ENCODE measurements around the gene OPA1.

The OPA1 gene

DNA sequence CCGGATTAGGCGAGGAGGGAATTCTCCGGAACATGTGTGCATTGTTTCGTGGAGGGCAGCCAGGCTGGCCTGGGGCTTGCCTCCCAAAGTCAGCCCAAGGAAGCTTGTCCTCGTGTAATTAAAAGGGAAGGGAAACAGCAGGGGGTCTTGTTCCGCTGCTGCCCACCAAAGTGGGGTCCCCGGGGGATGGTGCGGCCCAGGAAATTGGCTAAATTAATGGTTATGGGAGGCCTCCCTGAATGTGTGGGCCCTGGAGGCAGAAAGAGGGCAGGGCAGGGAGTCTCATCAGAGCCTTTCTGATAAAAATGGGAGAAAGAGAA lies 118.1 kb downstream of the OPA1 start:
- DNase-seq: no peak

DNA sequence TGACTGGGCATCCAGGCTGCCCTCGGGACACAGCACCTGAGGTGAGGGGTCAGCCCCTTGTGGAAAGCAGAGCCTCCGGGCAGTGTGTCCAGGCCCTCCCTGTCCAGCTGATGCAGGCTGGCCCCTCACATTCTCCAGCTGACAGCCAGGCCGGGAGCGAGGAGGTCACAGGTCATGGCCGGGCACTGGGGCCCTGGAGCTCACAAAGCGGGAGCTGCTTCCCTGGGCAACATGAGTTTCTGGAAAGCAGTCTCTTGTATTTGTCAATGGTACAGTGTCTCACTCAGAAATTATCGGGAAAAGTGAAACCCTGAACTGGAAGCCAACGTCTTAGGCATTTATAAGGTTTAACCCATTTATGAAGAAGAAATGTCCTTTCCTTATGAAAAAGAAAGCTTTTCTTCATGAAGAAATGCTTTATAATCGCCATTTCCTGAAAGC lies 118.5 kb downstream of the OPA1 start:
- DNase-seq: no peak

DNA sequence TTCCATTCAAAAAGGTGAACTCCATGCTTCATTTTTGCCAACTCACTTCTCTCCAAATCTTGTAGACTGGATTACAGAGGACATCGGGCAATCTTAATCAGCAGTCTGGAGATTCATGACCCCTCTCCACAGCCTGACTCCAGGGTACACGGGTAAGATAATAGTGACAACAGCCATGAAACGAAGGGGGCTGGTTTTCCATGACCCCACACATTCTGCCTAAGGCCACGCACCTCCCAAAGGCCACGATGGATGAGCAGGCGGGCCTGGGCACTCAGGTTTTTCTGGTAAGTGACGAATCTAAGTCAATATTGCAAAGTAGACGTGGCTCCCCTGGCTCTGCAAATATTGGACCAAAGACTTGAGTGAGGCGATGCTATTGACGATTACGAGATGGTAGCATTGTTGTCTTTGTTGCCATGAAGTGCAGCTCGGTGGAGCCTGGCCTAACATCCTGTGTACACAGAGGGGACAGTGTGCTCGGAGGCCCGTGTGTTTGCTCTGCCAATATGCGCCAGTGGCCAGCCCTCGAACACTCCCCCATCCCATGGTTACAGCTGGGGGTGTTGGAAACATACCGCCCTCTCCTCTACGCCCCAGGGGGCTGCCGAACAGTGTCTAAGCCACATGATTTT lies 119.1 kb downstream of the OPA1 start:
- DNase-seq: no peak

DNA sequence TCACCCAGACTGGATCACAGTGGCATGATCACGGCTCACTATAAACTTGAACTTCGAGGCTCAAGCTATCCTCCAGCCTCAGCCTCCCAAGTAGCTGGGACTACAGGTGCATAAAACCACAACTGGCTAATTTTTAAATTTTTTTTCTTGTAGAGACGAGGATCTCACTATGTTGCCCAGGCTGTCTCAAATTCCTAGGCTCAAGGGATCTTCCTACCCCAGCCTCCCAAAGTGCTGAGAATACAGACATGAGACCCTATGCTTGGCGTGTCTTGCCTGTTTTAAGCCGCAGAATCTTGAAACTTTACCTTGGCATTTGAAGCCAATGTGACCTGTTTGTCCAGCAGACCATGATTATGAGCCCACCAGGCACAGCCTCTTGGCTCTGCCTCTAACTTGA lies 119.9 kb downstream of the OPA1 start:
- no peak for DNase-seq

DNA sequence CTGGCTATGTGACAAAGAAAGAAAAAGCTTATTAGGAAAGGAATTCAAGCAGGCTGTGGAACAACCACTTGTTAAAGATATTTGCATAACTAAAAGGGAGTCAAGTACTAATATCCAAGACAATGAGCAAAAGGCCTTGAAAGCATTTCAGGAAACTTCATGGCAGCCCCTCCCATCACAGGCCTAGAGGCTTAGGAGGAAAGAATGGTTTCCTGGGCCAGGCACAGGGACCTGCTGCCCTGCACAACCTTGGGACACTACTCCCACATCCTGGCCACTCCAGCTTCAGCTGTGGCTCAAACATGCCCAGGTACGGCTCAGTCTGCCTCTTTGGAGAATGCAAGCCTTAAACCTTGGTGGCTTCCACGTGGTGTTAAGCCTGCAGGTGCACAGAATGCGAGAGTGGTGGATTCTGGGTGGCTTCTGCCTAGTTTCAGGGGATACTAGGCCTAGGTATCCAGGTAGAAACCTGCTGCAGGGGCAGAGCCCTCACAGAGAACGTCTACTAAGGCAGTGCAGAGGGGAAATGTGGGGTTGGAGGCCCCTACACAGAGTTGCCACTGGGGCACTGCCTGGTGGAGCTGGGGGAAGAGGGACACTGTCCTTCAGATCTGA lies 121.6 kb downstream of the OPA1 start:
- no peak for DNase-seq

DNA sequence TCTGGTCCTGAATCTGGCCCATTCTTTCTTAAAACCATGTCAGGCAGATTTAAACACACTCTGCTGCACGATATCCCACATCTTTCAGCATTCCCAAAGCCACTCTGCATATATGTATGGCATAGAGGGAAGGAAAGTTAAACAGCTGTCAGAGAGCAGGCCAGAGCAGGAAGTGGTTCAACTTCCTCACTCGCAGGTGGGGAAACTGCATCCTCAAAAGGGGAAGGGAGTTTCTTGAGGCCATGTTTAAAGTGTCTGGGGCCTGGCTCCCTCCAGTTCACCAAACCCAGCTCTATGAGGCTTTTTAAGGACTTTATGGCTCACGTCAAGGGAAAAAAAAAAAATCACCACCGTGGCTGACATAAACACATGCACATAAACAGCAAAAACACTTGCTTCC lies 123.1 kb downstream of the OPA1 start:
- no peak for DNase-seq

DNA sequence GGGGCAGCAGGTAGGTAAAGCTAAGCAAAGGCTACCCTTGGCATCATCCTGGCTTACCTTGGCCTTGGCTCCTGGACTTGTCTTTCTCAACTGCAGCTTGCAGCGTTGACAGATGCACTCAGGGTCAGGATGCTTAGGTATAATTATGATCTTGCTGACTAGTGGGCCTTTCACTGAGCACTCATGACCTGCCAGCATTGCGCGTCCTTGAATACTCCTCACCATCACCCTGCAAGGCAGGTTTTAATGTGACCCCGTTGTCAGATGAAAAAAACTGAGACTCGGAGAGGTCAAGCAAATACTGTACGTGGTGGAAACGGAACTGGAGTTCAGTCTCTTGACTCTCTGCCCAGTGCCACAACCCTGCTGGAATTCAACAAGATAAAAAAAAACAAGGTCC lies 126.7 kb downstream of the OPA1 start:
- DNase-seq: no peak

DNA sequence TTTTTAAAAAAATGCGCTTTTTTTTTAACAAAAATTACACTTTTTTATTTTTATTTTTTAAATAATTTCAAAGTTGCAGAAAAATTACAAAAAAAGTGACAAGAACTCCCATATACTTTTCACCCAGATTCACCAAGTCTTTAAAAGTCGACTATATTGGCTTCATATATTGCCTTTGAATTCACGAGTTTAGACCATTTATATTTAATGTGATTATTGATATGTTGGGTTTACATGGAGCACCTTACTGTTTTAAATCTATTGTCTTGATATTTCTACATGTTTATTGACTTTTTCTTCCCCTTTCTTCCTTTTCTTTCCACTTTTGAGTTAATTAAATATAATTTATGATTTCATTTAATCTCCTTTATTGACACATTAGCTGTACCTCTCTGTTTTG lies 127.2 kb downstream of the OPA1 start:
- DNase-seq: no peak

DNA sequence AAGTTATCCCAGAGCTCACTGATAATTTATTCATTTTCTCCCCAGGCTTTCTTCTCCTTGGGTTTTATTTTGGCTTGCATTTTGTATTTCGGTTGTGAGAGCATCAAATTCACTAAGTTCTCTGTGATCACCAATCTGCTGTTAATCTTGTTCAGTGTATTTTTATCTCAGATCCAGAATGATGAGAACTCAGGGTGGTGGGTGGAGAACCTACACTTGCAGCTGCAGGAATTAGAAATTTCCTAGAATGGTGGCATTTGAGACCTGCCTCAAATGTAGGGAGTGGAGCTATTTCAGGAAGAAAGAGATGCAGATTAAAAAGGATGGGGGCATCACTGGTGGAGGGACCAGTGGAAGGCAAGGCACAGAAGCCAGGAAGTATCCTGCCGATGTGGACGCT lies 129.6 kb downstream of the OPA1 start:
- no peak for DNase-seq

DNA sequence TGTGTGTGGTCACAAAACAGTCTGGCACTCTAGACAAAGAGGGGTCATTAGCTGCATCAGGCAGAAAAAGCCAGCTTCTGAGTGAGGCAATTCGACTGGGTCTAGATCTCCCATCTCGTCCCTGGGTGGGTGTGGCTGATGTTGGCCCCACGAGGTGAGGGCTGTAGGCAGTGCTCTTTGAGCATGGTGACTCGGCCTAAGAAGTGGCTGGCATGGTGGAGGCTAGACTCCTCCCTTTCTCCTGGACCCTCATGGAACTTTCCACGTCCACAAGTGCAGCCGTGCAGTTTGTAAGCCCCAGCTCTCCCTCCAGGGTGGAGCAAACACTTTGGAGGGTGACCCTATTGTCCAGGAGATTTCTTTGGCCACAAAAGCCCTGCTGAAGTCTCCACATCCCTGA lies 134.1 kb downstream of the OPA1 start:
- no peak for DNase-seq

DNA sequence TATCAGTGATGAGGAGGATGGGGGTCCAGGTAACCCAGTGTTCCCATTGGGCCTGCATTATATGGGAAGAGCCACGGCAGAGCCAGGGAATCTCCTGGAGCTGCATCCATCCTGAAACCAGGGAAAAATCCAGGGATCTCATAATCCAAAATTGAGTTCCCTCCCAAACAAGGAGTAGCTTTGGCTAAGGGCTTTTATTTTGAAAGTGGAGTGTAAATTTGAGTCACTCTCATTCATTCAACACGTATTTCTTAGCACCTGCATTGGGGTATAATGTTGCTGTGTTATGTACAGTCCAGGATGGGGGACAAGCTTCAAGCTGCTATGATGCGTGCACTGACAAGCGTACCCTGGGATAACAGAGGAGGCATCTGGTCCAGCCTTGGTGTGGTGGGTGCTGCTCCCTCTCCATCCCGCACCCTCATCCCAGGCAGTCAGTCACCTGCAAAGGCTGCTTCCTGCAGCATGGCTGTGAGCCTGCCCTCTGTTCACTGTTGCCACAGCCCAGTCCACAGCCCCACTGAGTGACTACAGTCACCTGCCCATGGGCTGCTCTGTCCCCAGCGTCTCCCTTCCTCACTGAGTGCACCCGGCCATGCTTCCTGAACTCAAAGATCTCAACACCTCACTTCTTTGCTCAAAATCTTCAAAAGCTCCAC lies 135.6 kb downstream of the OPA1 start:
- no peak for DNase-seq

DNA sequence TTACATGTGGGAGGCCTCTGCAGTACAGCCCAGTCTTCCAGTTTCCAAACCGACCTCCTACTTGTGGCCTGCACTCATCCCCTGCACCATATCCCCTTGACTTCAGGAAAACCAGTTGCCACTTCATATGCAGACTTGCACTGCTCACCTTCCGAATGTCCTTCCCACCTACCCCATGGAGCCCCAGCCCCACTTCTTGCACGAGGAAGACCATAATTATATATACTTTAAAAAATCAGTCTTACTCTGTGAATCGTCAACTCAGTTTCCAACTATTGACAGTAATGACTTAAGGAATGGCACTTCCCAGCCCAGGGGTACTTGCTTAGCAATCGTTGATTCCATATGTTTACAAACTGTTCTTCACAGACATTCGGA lies 136.1 kb downstream of the OPA1 start:
- no peak for DNase-seq

DNA sequence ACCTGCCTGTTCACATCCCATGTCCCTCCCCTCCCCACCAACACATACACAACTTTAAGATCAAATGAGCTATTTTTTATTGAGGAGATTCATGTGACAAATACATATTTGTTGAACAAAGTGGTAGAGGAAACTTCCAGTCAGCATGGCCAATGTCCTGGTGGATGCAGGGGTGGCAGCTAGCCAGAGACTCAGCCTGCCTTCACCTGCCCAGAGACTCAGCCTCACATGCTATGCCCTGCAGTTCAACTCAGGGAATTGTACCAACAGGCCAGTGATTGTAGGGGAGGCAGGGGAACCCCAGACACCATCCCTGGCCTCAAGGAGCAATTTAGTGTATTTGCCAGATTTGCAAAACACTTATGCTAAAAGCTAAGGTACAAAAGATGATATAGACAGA lies 136.6 kb downstream of the OPA1 start:
- no peak for DNase-seq

DNA sequence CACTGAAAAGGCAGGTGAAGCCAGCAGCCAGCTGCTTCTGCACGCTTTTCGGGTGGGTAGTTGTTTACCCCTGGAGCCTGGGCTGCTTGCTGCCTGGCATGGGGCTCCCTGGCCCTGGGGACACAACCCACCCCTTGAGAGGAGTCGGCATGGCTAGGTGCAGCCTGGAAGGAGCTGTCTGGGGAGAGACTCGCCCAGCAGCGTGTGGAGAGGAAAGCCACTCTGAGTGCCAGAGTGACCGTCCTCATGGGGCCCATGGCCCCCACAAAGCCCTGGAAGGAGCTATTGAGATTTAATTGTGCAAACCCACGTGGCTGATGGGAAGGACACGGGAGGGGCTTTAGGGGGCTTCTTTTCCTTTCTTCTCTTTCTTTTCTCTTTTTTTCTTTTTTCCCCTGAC lies 137.5 kb downstream of the OPA1 start:
- no peak for DNase-seq

DNA sequence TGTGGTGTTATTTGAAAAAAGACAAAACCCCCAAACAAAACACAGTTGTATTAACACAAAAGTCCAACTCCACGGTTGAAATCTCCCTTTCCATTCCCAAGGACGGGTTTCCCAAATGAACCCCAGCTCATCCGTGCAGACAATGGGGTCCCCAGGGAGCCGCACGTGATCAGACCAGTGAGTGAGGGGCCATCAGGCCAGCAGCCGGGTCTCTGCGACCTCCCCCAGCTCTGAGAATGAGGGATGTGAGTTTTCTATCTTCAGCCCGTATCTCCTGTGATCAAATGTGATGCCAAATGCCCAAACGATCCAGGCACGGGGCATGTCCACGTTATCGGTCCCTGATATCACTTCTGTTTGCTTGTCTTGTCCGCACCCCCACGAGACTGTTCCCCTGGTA lies 138.0 kb downstream of the OPA1 start:
- no peak for DNase-seq

DNA sequence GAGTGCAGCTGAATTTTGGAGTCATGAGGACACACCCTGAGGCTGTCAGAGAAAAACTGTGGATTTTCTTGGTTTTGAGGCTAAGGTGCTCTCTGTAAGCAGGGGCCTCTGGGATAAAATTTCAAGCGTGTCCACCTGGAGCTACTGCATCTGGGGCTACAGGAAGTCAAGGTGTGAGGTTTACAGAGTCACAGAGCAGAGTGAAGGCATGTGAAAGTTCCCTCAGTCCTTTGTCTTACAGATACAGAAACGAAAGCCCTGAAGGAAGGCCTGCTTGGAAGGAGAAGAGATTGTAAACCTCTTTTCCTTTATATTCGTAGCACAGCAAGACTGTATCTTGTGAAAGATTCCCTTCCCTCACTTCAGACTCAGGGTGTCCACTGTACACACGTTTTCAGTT lies 138.6 kb downstream of the OPA1 start:
- DNase-seq: no peak

DNA sequence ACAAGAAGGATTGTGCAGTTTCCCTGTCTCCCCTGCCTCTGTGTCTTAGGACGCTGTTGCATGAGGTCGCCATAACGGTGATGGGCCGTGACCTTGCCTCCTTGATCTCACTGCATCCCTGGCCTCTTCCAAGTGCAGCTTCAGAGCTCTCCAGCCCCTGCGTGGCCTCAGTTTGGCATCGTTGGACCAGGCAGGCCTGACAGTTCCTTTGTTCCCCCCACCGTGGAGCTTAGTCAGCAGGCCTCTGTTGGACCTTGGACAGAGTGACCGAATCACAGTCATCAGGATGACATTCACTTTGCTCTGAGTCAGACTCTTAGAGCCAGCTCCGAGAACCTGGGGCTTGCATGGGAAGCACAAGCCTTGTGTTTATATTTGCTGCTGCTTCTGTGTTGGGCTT lies 139.4 kb downstream of the OPA1 start:
- DNase-seq: no peak

DNA sequence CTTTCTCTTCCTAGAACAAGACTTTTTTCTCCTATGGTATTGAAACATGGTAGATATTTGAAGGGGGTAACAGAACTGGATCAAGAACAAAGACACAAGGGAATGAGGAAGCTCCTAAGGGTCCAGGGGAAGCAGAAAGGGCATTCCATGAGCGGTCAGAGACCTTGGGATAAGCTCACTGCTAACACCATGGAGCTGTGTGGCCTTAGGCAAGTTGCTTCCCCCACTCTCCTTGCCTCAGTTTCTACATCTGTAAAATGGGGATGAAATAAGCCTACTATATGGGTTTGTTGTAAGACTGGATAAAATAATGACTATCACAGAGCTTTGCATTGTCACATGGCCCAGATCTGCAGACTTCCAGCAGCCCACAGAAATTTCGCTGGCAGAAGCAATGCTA lies 139.8 kb downstream of the OPA1 start:
- no peak for DNase-seq

DNA sequence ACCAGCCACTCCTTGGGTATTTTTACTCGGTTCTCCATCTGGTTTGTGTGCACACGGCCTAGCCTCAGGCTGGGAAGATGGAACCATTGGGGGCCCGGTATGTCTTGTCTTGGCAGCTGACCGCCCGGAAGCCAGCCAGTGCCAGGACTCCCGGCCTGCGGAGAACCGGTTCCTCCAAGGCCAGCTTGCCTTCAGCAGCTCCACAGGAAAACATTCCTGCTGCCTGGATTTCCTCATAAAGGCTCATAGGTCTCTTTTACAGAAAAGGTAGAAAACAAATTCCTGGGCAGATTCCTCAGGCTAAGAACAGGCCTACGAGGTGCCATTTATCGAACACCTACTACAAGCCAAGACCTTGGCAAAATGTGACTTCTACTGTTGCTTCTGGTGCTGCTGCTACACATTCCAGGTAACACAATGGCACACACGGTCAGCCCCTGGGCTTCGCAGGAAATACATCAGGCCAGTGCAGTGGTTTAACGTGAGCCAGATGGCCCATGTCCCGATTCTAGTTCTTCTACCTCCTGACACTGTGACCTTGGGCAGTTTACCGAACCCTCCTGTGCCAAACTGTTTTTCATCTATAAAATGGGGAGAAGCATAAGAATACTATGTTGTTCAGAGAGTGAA lies 141.8 kb downstream of the OPA1 start:
- no peak for DNase-seq

DNA sequence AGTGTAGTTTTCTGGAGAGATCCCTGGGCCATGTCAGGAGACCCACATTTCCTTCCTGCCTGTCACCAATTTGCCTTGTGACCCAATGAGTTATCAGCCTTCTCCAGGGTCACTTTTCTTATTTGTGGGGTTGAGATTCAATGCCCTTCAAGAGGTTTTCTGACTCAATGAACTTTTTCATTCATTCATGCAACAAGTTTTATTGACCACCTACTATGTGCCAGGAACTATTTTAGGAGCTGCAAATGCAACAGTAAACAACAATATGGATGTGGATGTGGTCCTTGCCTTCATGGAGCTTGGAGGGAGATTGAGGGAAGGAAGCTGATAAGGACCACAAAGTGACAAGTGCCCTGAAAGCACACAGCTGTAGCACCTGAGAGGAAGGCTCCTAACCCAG lies 142.8 kb downstream of the OPA1 start:
- DNase-seq: no peak

DNA sequence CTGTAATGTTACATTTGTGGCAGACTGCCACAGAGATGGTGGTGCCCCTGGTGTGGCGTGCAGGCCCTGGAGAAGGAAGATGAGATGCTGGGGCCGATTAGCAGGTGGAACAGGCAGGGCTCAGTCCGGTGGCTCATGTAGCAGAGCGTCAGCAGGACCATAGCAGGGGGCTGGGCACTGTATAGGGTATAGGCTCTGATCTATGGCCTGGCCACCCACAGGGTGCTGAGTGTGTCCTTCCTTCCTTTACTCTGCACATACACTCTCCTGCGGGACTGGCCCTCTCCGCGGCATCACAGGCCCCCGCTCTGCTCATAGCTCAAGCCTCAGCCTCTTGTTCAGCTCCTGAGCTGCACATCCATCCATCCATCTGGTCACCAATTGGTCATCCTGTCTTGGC lies 143.6 kb downstream of the OPA1 start:
- no peak for DNase-seq

DNA sequence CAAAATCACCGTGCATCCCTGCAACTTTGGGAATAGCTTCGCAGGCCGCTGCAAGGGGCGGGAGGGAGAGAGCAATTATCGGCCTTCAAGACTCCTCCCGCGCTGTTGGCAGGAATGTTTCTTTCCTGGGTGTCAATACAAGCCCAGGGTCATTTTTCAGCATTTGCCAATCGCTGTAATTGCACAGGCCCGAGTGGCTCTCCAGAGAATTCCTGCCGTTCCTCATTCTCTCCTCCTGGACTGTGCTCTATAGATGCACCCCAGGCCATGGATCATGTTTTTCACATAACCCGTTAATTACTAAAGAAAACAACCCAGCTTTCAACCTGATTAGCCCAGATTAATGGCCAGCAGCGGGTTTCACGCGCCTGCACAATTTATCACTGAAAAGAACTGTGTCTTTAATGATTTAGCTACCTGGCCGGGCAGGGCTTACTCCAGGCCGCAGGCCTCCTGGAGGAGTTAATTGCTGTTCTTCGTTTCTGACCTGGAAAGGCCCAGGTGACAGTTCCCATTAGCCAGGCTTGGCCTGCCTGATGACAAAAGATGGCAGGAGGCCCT lies 144.3 kb downstream of the OPA1 start:
- DNase-seq: no peak

DNA sequence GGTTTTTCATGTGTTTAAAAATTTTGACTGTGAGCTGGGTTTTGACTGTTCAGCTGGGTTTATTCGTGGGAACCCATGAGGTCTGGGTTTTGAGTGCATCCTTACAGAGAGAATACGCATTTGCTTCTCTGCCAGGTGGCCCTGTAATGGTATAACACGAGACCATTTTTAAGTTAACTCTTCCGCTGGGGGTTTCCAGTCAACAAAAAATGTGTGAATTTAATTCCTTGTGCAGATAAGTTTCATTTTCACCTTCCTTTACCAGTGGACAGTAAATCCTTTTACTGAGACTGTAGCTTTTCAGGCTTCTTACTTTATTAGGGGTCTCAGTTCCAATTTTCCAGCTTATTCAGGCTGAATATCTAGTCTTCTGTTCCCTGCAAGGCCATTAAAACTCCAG lies 149.6 kb downstream of the OPA1 start:
- no peak for DNase-seq

DNA sequence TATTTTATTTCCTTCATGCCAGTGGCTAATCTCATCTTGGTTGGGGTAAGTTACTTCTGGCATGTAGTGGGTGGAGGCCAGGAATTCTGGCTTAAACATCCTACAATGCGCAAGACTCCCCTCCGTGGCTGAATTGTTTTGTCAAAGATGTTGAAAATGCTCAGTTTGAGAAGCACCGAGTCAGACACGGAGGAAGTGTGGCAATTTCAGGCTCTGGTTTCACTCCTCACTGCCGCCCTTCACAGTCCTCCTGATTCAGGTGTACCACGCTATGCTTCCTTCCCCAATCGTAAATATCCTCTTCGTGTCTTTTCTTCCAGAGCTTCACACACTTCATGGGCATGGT lies 150.7 kb downstream of the OPA1 start:
- DNase-seq: no peak

Measured in cerebellar nuclear complex (tissue), 1 donor.